PC-3 (cell line): ENCODE results near the gene PAQR5. TPM values are rescaled to one million over a fixed set of nuclear protein-coding genes. Genes with fewer than 3 reads are reported as not detected.

ENCODE experiments used
- ATAC-seq: fragments of 200-7000 bp; cut with Tn5 transposase; 2 replicates; pipeline ENCODE4 v1.9.1; 2020; ENCODE audit warnings: mild to moderate bottlenecking, moderate library complexity
- BruUV-seq: library from RNA; stranded (reverse); fragments of 400-500 nt; replicated peaks from 2 replicates; lab custom pipeline; 2021; lab: Mats Ljungman, UMichigan
- CTCF ChIA-PET: fragments of 300-600 bp; sonication (Branson Sonifier 250); formaldehyde crosslinking; loops from one replicate; lab custom pipeline; 2022; ENCODE audit warnings: antibody characterized with exemption; lab: Charles Lee
- POLR2A ChIA-PET: fragments of 300-600 bp; sonication (Branson Sonifier 250); formaldehyde crosslinking; loops from one replicate; lab custom pipeline; 2022; ENCODE audit warnings: antibody characterized with exemption; ENCODE audit not compliant: unreplicated experiment; lab: Charles Lee
- DNase-seq: peaks from one replicate; pipeline ENCODE4 v3.0.0-alpha.2; 2015
- H2AFZ ChIP-seq: fragments of 300-600 bp; sonication (generic); 2 replicates; pipeline ENCODE4 v1.6.0; 2016; ENCODE audit warnings: antibody characterized with exemption, low read length
- H3F3A ChIP-seq: fragments of 300-600 bp; sonication (generic); one replicate; pipeline ENCODE4 v1.6.0; 2017; ENCODE audit warnings: antibody characterized with exemption, low read length, control low read depth, mild to moderate bottlenecking; ENCODE audit not compliant: unreplicated experiment
- H3K27ac ChIP-seq: fragments of 300-600 bp; sonication (generic); 2 replicates; pipeline ENCODE4 v1.5.1; 2016; ENCODE audit warnings: mild to moderate bottlenecking, low read length
- H3K27me3 ChIP-seq: fragments of 300-600 bp; sonication (generic); 2 replicates; pipeline ENCODE4 v1.6.1; 2016; ENCODE audit warnings: low read length, mixed read lengths
- H3K36me3 ChIP-seq: fragments of 300-600 bp; sonication (generic); 2 replicates; pipeline ENCODE4 v1.6.1; 2016; ENCODE audit warnings: low read depth, mixed run types, low read length, mixed read lengths
- H3K4me1 ChIP-seq: fragments of 300-600 bp; sonication (generic); 2 replicates; pipeline ENCODE4 v1.5.1; 2016; ENCODE audit warnings: low read length; ENCODE audit not compliant: insufficient read depth
- H3K4me2 ChIP-seq: fragments of 300-600 bp; sonication (generic); 2 replicates; pipeline ENCODE4 v1.6.0; 2016; ENCODE audit warnings: low read length
- H3K4me3 ChIP-seq: fragments of 300-600 bp; sonication (generic); 2 replicates; pipeline ENCODE4 v1.5.1; 2016; ENCODE audit warnings: mild to moderate bottlenecking, low read length, mixed read lengths
- H3K79me2 ChIP-seq: fragments of 300-600 bp; sonication (generic); 2 replicates; pipeline ENCODE4 v1.6.1; 2017; ENCODE audit warnings: low read length, mixed read lengths
- H3K9ac ChIP-seq: fragments of 300-600 bp; sonication (generic); 2 replicates; pipeline ENCODE4 v1.6.0; 2016; ENCODE audit warnings: mild to moderate bottlenecking, low read length
- H3K9me2 ChIP-seq: fragments of 300-600 bp; sonication (generic); replicated peaks from 2 replicates; pipeline ENCODE4 v1.6.1; 2016; ENCODE audit warnings: mixed run types, low read length, mixed read lengths
- H3K9me3 ChIP-seq: fragments of 300-600 bp; sonication (generic); 2 replicates; pipeline ENCODE4 v1.6.1; 2016; ENCODE audit warnings: low read length, mixed read lengths
- H4K20me1 ChIP-seq: fragments of 300-600 bp; sonication (generic); 2 replicates; pipeline ENCODE4 v1.6.1; 2016; ENCODE audit warnings: low read length, mixed read lengths
- CTCF ChIP-seq: fragments of 300-600 bp; sonication (generic); conservative IDR thresholded peaks from 2 replicates; pipeline ENCODE4 v1.5.1; 2017; ENCODE audit warnings: antibody characterized with exemption, low read depth, mild to moderate bottlenecking, low read length
- EZH2 ChIP-seq: fragments of 300-600 bp; sonication (generic); IDR thresholded peaks from one replicate; pipeline ENCODE4 v1.6.1; 2017; ENCODE audit warnings: antibody characterized with exemption, mild to moderate bottlenecking, low read length; ENCODE audit not compliant: unreplicated experiment
- EZH2phosphoT487 ChIP-seq: fragments of 300-600 bp; sonication (generic); IDR thresholded peaks from 2 replicates; pipeline ENCODE4 v1.6.1; 2018; ENCODE audit warnings: mild to moderate bottlenecking, antibody characterized with exemption, low read length, borderline replicate concordance
- intact Hi-C: fragments of 100-400 bp; cut with micrococcal nuclease; formaldehyde crosslinking; loops from 2 replicates; pipeline ENCODE4 v1.9.0; 2023
- total RNA-seq: library from RNA; depleted of rRNA; stranded (reverse); fragments of >200 nt; gene quantifications from 2 replicates; pipeline ENCODE4 v1.2.3, GENCODE V29; 2014

The PAQR5 gene
- total RNA-seq, 1 experiment from 2014 or later: 12.2 TPM

- Histone ChIP-seq H4K20me1 (no peaks in the 10 kb centered on the region), H3K36me3 (no peaks in the 10 kb centered on the region), H3K27ac (peak overlapping the region; percentile 98), H2AFZ (peak overlapping the region; percentile 6; the same call in 1 of the 2 replicates), H3K27me3 (no peaks in the 10 kb centered on the region), H3F3A (peaks cover 4% of the 10 kb centered on the region), H3K9me3 (no peaks in the 10 kb centered on the region), H3K4me3 (no peak overlapping the region; the same call in 1 of the 2 replicates), H3K79me2 (no peaks in the 10 kb centered on the region), H3K9me2 (no peaks in the 10 kb centered on the region), H3K4me1 (peaks cover 54% of the 10 kb centered on the region), H3K4me2 (peak overlapping the region; percentile 55), H3K9ac (peak overlapping the region; percentile 48)
- CTCF ChIA-PET: interaction anchor here (0.6 kb wide), 1 partner anchor 142 kb away, joined by 3 read pairs; no protein-coding TSS in a partner anchor
- ATAC-seq (peak; percentile 69), DNase-seq (peak; percentile 92)
- POLR2A ChIA-PET: no interaction called here
- no TSS peak for BruUV-seq
- TF ChIP-seq EZH2: no peak
- no peak for TF ChIP-seq CTCF
- TF ChIP-seq EZH2phosphoT487: no peak
- intact Hi-C loops: no loop called here
Observed at GRCh38 chr15:69388260-69388705, 89.6 kb downstream of the PAQR5 start.

- BruUV-seq: no TSS peak
- POLR2A ChIA-PET: no interaction called here
- ATAC-seq (no peak), DNase-seq (no peak)
- Histone ChIP-seq H2AFZ (no peak overlapping the region), H4K20me1 (no peaks in the 10 kb centered on the region), H3K36me3 (no peaks in the 10 kb centered on the region), H3K9ac (no peak overlapping the region), H3K27me3 (no peaks in the 10 kb centered on the region), H3F3A (peaks cover 4% of the 10 kb centered on the region), H3K4me1 (peaks cover 66% of the 10 kb centered on the region), H3K9me3 (no peaks in the 10 kb centered on the region), H3K4me3 (no peak overlapping the region), H3K27ac (peak overlapping the region; percentile 98), H3K79me2 (no peaks in the 10 kb centered on the region), H3K4me2 (no peak overlapping the region), H3K9me2 (no peaks in the 10 kb centered on the region)
- TF ChIP-seq EZH2phosphoT487 (no peak), EZH2 (no peak), CTCF (no peak)
- intact Hi-C loops: no loop called here
- CTCF ChIA-PET: no interaction called here
Observed at GRCh38 chr15:69389426-69389825, 90.7 kb downstream of the PAQR5 start.

- Histone ChIP-seq H3K4me3 (peak overlapping the region; percentile 57; the same call in 1 of the 2 replicates), H2AFZ (no peak overlapping the region), H3K79me2 (no peaks in the 10 kb centered on the region), H3K4me1 (peaks cover 67% of the 10 kb centered on the region), H3K27me3 (no peaks in the 10 kb centered on the region), H3K9me3 (no peaks in the 10 kb centered on the region), H3K9ac (peak overlapping the region; percentile 82), H3F3A (peaks cover 4% of the 10 kb centered on the region), H3K9me2 (no peaks in the 10 kb centered on the region), H3K36me3 (no peaks in the 10 kb centered on the region), H4K20me1 (no peaks in the 10 kb centered on the region), H3K4me2 (peak overlapping the region; percentile 84), H3K27ac (peak overlapping the region; percentile 98)
- peak; percentile 60 for ATAC-seq
- BruUV-seq: no TSS peak
- ChIA-PET POLR2A (interaction anchor here (0.6 kb wide), 1 partner anchor 61 kb away, joined by 6 read pairs; no protein-coding TSS in a partner anchor), CTCF (no interaction called here)
- DNase-seq: peak; percentile 93
- intact Hi-C loops: loop anchor here (5.0 kb wide), 2 partner anchors 83 to 333 kb away; no protein-coding TSS in a partner anchor
- TF ChIP-seq EZH2: no peak
- no peak for TF ChIP-seq EZH2phosphoT487
- TF ChIP-seq CTCF: no peak
Observed at GRCh38 chr15:69390575-69390974, 91.9 kb downstream of the PAQR5 start.
